B cell (primary cell): ENCODE measurements around the gene SHB. TPM values are rescaled to one million over a fixed set of nuclear protein-coding genes. Genes with fewer than 3 reads are reported as not detected.

Experiments used
- ATAC-seq: fragments of 200-7000 bp; cut with Tn5 transposase; one replicate; pipeline ENCODE4 v1.10.0; 2021; ENCODE audit warnings: low read depth, mild to moderate bottlenecking, moderate number of reproducible peaks, moderate library complexity
- CTCF ChIA-PET: fragments of 350-600 bp; sonication (Branson Sonifier 250); formaldehyde crosslinking; loops from one replicate; lab custom pipeline; 2021; ENCODE audit warnings: antibody characterized with exemption, inconsistent platforms; lab: Charles Lee
- POLR2A ChIA-PET: fragments of 350-600 bp; sonication (Branson Sonifier 250); formaldehyde crosslinking; loops from one replicate; lab custom pipeline; 2021; ENCODE audit warnings: antibody characterized with exemption; lab: Charles Lee
- DNase-seq: peaks from one replicate; pipeline ENCODE4 v3.0.0; 2013
- H2AFZ ChIP-seq: 2 replicates; pipeline ENCODE4 v1.6.1; 2012; ENCODE audit warnings: mild to moderate bottlenecking, low read depth, low read length; ENCODE audit not compliant: insufficient read depth, poor library complexity, severe bottlenecking
- H3K27ac ChIP-seq, 2 donors: 1 replicate in 1 of 2; 2 replicates in 1 of 2; pipeline ENCODE4 v1.5.1; 2012 to 2013; ENCODE audit warnings: low read length in 2 of 2, mild to moderate bottlenecking in 2 of 2, moderate library complexity in 1 of 2
- H3K27me3 ChIP-seq, 4 experiments: fragments of 200-600 bp in 1 of 4; sonication (generic) in 1 of 4; replicated peaks in 1 of 4; 1 replicate in 2 of 4; 2 replicates in 2 of 4; pipeline versions ENCODE4 v1.6.1 to v1.7.0; 2013 to 2016; ENCODE audit warnings: low read length in 3 of 4, mild to moderate bottlenecking in 2 of 4, mixed read lengths in 1 of 4, moderate library complexity in 1 of 4; ENCODE audit not compliant: insufficient read depth in 4 of 4, control insufficient read depth in 3 of 4; ENCODE audit errors: control extremely low read depth in 1 of 4
- H3K36me3 ChIP-seq, 2 experiments: replicated peaks in 1 of 2; 1 replicate in 1 of 2; 2 replicates in 1 of 2; pipeline versions ENCODE4 v1.6.1 to v1.7.1; 2013; ENCODE audit warnings: low read length in 1 of 2; ENCODE audit not compliant: insufficient read depth in 2 of 2, control insufficient read depth in 1 of 2; ENCODE audit errors: control extremely low read depth in 1 of 2, extremely low read depth in 1 of 2
- H3K4me1 ChIP-seq, 2 donors: fragments of 200-600 bp in 1 of 2; sonication (generic) in 1 of 2; 1 replicate in 1 of 2; 2 replicates in 1 of 2; pipeline versions ENCODE4 v1.5.1 to v1.6.1; 2013 to 2017; ENCODE audit warnings: low read length in 2 of 2; ENCODE audit not compliant: control insufficient read depth in 2 of 2, insufficient read depth in 2 of 2
- H3K4me2 ChIP-seq: replicated peaks from 2 replicates; pipeline ENCODE3; 2012; ENCODE audit warnings: mild to moderate bottlenecking, low read depth, low read length; ENCODE audit not compliant: poor library complexity, severe bottlenecking
- H3K4me3 ChIP-seq, 5 experiments: fragments of 200-600 bp in 1 of 5; sonication (generic) in 1 of 5; 1 replicate in 3 of 5; 2 replicates in 2 of 5; pipeline versions ENCODE4 v1.5.1 to v1.7.0; 2011 to 2016; ENCODE audit warnings: low read length in 4 of 5, mild to moderate bottlenecking in 4 of 5, low read depth in 2 of 5, control low read depth in 1 of 5, moderate library complexity in 1 of 5; ENCODE audit not compliant: insufficient read depth in 1 of 5; ENCODE audit errors: control extremely low read depth in 1 of 5, extremely low read depth in 1 of 5
- H3K79me2 ChIP-seq: fragments of 200-600 bp; sonication (generic); one replicate; pipeline ENCODE4 v1.6.0; 2016; ENCODE audit warnings: low read length; ENCODE audit not compliant: control insufficient read depth, insufficient read depth
- H3K9ac ChIP-seq: fragments of 200-600 bp; sonication (generic); 2 replicates; pipeline ENCODE4 v1.6.1; 2017; ENCODE audit warnings: mild to moderate bottlenecking, low read length, moderate library complexity
- H3K9me3 ChIP-seq, 3 donors: one replicate each; pipeline versions ENCODE4 v1.6.1 to v1.7.1; 2013; ENCODE audit warnings: low read length in 2 of 3; ENCODE audit not compliant: control insufficient read depth in 2 of 3, insufficient read depth in 1 of 3; ENCODE audit errors: control extremely low read depth in 1 of 3
- H4K20me1 ChIP-seq: 2 replicates; pipeline ENCODE4 v1.6.0; 2012; ENCODE audit warnings: mild to moderate bottlenecking, low read length; ENCODE audit not compliant: insufficient read depth, control insufficient read depth, poor library complexity, severe bottlenecking
- H3K27ac Mint-ChIP-seq: one replicate; pipeline ENCODE4 v1.8.0; 2021; ENCODE audit warnings: mixed read lengths
- H3K27me3 Mint-ChIP-seq: one replicate; pipeline ENCODE4 v1.8.0; 2021; ENCODE audit warnings: mixed read lengths
- H3K4me1 Mint-ChIP-seq: one replicate; pipeline ENCODE4 v1.8.0; 2021; ENCODE audit warnings: mixed read lengths
- H3K4me3 Mint-ChIP-seq: one replicate; pipeline ENCODE4 v1.8.0; 2021; ENCODE audit warnings: mixed read lengths
- H3K9me3 Mint-ChIP-seq: one replicate; pipeline ENCODE4 v1.8.0; 2022; ENCODE audit warnings: mixed read lengths; ENCODE audit not compliant: insufficient read depth
- EZH2 ChIP-seq: IDR thresholded peaks from 2 replicates; pipeline ENCODE4 v1.6.1; 2012; ENCODE audit warnings: borderline replicate concordance, low read depth, mild to moderate bottlenecking, moderate library complexity, low read length; ENCODE audit not compliant: insufficient read depth, poor library complexity, severe bottlenecking
- WGBS: methylation state at CpG from one replicate; pipeline ENCODE4 v1.1.5; 2013; ENCODE audit warnings: missing lambda C conversion rate; ENCODE audit not compliant: insufficient coverage; 5-methylcytosine and 5-hydroxymethylcytosine counted together
- intact Hi-C: fragments of 100-400 bp; cut with micrococcal nuclease; formaldehyde crosslinking; loops from one replicate; pipeline ENCODE4 v1.10.0; 2022
- polyA plus RNA-seq: library from polyadenylated mRNA; depleted of rRNA; stranded (reverse); fragments of >200 nt; gene quantifications from 2 replicates; pipeline ENCODE4 v1.2.3, GENCODE V29; 2012
- total RNA-seq, 2 donors: library from RNA; stranded (reverse); fragments of 120-200 nt in 1 of 2; gene quantifications; 1 replicate in 1 of 2; 2 replicates in 1 of 2; pipeline versions ENCODE4 v1.2.3 to v1.2.4, GENCODE V29; 2013 to 2022
- TF ChIP-seq, protein P1 (sequence below): fragments of 200-600 bp; IDR thresholded peaks from one replicate; pipeline ENCODE4 v1.8.0; 2022; ENCODE audit warnings: antibody characterized with exemption, mild to moderate bottlenecking

Gene SHB
- total and polyA plus RNA-seq, 2 donors (not counting 1 experiment from before 2014, with no cell fraction given), result 0.06 to 1.9 TPM

- Mint-ChIP-seq H3K4me1 (no peaks in the 10 kb centered on the region), H3K27me3 (peaks cover 20% of the 10 kb centered on the region), H3K27ac (no peak overlapping the region), H3K9me3 (no peaks in the 10 kb centered on the region), H3K4me3 (no peak overlapping the region)
- ChIA-PET CTCF (interaction anchor here (0.8 to 4.0 kb wide), 6 partner anchors 8 to 342 kb away, joined by 3 to 41 read pairs (median 3); no protein-coding TSS in a partner anchor), POLR2A (no interaction called here)
- no peak overlapping the region for H3K4me2 ChIP-seq
- H3K27ac ChIP-seq, result no peak overlapping the region
- no peaks in the 10 kb centered on the region for H3K79me2 ChIP-seq
- ATAC-seq (no peak), DNase-seq (no peak)
- H2AFZ ChIP-seq, result no peak overlapping the region
- 84% methylated on average over 2 of the region's 2 CpGs for WGBS
- intact Hi-C loops, result no loop called here
- no peak overlapping the region for H3K4me3 ChIP-seq
- H4K20me1 ChIP-seq, result no peaks in the 10 kb centered on the region
- no peak for TF ChIP-seq EZH2
- TF ChIP-seq, protein P1, sequence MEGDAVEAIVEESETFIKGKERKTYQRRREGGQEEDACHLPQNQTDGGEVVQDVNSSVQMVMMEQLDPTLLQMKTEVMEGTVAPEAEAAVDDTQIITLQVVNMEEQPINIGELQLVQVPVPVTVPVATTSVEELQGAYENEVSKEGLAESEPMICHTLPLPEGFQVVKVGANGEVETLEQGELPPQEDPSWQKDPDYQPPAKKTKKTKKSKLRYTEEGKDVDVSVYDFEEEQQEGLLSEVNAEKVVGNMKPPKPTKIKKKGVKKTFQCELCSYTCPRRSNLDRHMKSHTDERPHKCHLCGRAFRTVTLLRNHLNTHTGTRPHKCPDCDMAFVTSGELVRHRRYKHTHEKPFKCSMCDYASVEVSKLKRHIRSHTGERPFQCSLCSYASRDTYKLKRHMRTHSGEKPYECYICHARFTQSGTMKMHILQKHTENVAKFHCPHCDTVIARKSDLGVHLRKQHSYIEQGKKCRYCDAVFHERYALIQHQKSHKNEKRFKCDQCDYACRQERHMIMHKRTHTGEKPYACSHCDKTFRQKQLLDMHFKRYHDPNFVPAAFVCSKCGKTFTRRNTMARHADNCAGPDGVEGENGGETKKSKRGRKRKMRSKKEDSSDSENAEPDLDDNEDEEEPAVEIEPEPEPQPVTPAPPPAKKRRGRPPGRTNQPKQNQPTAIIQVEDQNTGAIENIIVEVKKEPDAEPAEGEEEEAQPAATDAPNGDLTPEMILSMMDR, result no peak
- H3K27me3 ChIP-seq, result peaks cover 0 to 6% (median 0%) of the 10 kb centered on the region in 4 experiments
- no peaks in the 10 kb centered on the region for H3K9me3 ChIP-seq
- H3K9ac ChIP-seq, result no peak overlapping the region
- no peaks in the 10 kb centered on the region for H3K36me3 ChIP-seq
- H3K4me1 ChIP-seq, result no peaks in the 10 kb centered on the region
Measured at GRCh38 chr9:38089387-38090165, 20.5 kb upstream of the SHB start.
